Left ventricle myocardium inferior (tissue), 1 donor: ENCODE measurements around the gene WDFY4. TPM values are rescaled to one million over a fixed set of nuclear protein-coding genes. Genes with fewer than 3 reads are reported as not detected.

Source experiments
- DNase-seq: peaks from one replicate; pipeline ENCODE4 v3.0.0-alpha.2; 2020
- H3K27ac ChIP-seq: fragments of 200-600 bp; replicated peaks from 2 replicates; pipeline ENCODE4 v1.8.0; 2021
- H3K27me3 ChIP-seq: fragments of 200-600 bp; 2 replicates; pipeline ENCODE4 v1.8.0; 2021; ENCODE audit warnings: low read depth
- H3K36me3 ChIP-seq: fragments of 200-600 bp; 2 replicates; pipeline ENCODE4 v1.8.0; 2021
- H3K4me1 ChIP-seq: fragments of 200-600 bp; 2 replicates; pipeline ENCODE4 v1.8.0; 2021
- H3K4me3 ChIP-seq: fragments of 200-600 bp; 2 replicates; pipeline ENCODE4 v1.8.0; 2021; ENCODE audit warnings: mild to moderate bottlenecking, moderate library complexity
- H3K9me3 ChIP-seq: fragments of 200-600 bp; replicated peaks from 2 replicates; pipeline ENCODE4 v1.8.0; 2021
- intact Hi-C: fragments of 100-400 bp; cut with micrococcal nuclease; formaldehyde crosslinking; loops from one replicate; pipeline ENCODE4 v1.11.0; 2022
- total RNA-seq: library from RNA; stranded (reverse); fragmentation: NEBNext Ultra II Directional; extraction: Animal tissue kit (Norgen Biotek cat#: 25700); gene quantifications from one replicate; pipeline ENCODE4 v1.2.1, GENCODE V29; 2021
- TF ChIP-seq, protein P1 (sequence below): fragments of 200-600 bp; IDR thresholded peaks from 2 replicates; pipeline ENCODE4 v1.8.0; 2021; ENCODE audit warnings: antibody characterized with exemption, mild to moderate bottlenecking, borderline replicate concordance
- donor health status: DM: no; HTN: yes; CAD: no; lungs with severe emphysema.

WDFY4 gene
- total RNA-seq, 1 donor from 2014 or later: 1.5 TPM

DNA sequence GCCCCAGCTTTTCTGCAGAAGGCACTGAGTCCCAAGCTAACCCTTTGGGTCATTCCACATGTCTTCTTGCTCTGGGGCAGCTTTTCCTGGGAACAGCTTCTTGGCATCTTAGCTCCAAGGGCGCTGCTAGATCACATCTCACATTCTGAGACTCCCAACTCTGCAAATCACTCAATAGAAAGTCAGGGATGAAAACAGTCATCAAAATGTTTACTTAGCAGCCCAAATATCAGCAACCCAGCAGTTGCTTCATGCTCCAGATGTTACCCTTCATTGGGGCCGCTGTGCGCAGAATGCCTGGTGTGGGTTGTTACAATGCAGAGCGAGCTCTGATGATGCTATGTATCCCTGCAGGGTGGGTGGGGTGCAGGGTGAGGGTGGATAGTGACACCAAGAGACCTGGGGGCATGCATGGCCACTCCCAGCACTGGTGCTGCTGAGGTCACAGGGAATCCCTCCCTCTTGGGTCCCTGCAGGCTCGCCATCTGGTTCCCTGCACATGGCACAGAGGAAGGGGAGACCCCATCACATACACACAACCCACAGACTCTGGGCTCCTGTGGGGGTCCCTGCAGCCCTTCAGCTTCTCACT, 19.0 kb downstream of the WDFY4 start:
- Histone ChIP-seq H3K4me1 (peaks cover 27% of the 10 kb centered on the region), H3K4me3 (no peak overlapping the region), H3K27ac (no peak overlapping the region), H3K36me3 (no peaks in the 10 kb centered on the region), H3K9me3 (no peaks in the 10 kb centered on the region), H3K27me3 (no peaks in the 10 kb centered on the region)
- TF ChIP-seq, protein P1, sequence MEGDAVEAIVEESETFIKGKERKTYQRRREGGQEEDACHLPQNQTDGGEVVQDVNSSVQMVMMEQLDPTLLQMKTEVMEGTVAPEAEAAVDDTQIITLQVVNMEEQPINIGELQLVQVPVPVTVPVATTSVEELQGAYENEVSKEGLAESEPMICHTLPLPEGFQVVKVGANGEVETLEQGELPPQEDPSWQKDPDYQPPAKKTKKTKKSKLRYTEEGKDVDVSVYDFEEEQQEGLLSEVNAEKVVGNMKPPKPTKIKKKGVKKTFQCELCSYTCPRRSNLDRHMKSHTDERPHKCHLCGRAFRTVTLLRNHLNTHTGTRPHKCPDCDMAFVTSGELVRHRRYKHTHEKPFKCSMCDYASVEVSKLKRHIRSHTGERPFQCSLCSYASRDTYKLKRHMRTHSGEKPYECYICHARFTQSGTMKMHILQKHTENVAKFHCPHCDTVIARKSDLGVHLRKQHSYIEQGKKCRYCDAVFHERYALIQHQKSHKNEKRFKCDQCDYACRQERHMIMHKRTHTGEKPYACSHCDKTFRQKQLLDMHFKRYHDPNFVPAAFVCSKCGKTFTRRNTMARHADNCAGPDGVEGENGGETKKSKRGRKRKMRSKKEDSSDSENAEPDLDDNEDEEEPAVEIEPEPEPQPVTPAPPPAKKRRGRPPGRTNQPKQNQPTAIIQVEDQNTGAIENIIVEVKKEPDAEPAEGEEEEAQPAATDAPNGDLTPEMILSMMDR: no peak
- no peak for DNase-seq
- intact Hi-C loops: no loop called here

DNA sequence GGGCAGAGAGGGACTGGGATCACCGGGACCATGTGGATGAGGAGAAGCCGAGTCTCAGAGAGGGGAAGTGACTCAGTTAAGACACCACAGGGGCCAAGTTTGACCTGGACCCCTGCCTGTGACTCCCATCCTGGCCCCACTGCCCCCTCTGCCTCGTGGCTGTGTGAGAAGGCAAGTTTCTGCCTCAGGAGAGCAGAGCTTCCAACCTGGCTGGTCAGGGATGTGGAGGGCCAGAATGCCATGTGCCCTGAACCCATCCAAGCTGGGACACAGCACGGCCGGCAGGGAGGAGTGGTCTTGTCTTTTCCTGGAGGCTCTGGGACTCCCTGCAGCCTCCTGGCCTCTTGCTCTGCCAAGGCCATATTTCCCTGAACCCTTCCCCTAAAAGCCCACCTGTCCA, 19.5 kb downstream of the WDFY4 start:
- intact Hi-C loops: no loop called here
- Histone ChIP-seq H3K4me3 (no peak overlapping the region), H3K9me3 (no peaks in the 10 kb centered on the region), H3K27ac (no peak overlapping the region), H3K4me1 (peaks cover 30% of the 10 kb centered on the region), H3K27me3 (no peaks in the 10 kb centered on the region), H3K36me3 (no peaks in the 10 kb centered on the region)
- TF ChIP-seq, protein P1: no peak
- no peak for DNase-seq

DNA sequence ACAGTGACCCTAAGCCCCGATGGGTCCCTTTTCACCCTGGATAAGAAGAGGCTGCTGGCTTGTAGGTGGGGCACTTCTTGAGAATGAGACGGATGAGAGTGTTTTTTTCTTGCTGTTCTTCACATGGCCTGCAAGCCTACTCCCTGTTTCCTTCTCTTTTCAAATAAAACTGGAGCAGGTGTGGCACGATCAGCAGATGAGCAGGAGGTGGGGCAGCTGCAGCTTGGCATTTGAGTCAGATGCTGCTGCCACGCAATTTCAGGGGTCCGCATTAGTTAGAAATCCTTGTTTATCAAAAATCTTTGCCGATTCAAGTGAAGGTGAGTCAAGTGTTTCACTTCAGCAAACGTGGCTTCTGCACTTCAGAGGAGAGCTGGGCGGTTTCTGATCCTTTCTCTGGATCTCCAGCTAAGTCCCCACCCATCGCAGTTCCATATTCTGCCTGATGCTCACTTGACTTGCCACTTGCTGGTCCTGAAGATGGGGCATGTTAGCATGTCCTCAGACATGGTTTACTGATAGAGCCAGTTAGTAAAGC, 20.8 kb downstream of the WDFY4 start:
- TF ChIP-seq, protein P1: no peak
- no peak for DNase-seq
- Histone ChIP-seq H3K9me3 (no peaks in the 10 kb centered on the region), H3K4me1 (peaks cover 41% of the 10 kb centered on the region), H3K27me3 (no peaks in the 10 kb centered on the region), H3K27ac (no peak overlapping the region), H3K4me3 (no peak overlapping the region), H3K36me3 (no peaks in the 10 kb centered on the region)
- intact Hi-C loops: no loop called here

DNA sequence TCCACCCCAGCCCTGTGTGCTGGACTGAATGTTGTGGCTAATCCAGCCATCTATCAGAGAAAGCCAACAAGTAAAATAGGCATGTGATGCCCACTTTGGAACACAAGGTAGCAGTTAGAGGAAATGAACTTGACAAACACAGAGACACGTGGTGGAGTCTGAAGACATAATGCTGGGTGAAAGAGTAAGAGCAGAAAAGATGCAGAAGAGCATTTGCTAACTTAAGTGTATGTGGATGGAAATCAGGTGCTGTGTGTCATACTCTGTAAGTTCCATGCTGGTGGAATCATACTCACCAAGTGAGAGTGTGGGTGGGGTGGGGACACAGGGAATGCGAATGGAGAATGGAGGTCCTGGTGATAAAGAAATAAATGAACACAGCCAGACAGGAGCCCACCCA, 22.8 kb downstream of the WDFY4 start:
- Histone ChIP-seq H3K9me3 (no peaks in the 10 kb centered on the region), H3K27me3 (no peaks in the 10 kb centered on the region), H3K4me1 (peaks cover 59% of the 10 kb centered on the region), H3K36me3 (no peaks in the 10 kb centered on the region), H3K27ac (no peak overlapping the region), H3K4me3 (no peak overlapping the region)
- no peak for DNase-seq
- TF ChIP-seq, protein P1: no peak
- intact Hi-C loops: no loop called here

DNA sequence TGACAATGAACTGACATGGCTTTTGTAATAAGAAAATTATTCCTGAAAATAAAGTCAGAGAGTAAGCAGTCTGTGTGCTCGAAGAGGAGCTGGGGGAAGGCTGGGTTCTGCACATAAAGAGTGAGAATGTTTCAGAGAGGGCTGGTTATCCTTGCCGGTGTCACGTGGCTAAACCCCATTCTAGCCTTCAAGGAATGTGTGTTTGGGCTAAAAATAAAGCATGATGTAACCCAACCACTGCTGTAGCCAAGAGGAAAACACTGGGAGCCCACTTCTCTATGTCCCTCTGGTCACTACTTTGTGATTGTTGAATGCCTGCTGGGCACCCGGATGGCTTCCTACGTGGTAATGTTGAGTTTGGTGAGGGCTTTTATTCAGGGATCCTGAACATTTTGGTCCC, 23.5 kb downstream of the WDFY4 start:
- Histone ChIP-seq H3K4me1 (peaks cover 66% of the 10 kb centered on the region), H3K4me3 (no peak overlapping the region), H3K36me3 (no peaks in the 10 kb centered on the region), H3K9me3 (no peaks in the 10 kb centered on the region), H3K27ac (peak overlapping the region; percentile 50), H3K27me3 (no peaks in the 10 kb centered on the region)
- no peak for DNase-seq
- intact Hi-C loops: no loop called here
- TF ChIP-seq, protein P1: no peak
